Measurements from ENCODE around the gene JUND. TPM values are rescaled to one million over a fixed set of nuclear protein-coding genes. Genes with fewer than 3 reads are reported as not detected.

The JUND gene
- total RNA-seq, 2 donors from 2014 or later = 643 to 922 TPM

DNA sequence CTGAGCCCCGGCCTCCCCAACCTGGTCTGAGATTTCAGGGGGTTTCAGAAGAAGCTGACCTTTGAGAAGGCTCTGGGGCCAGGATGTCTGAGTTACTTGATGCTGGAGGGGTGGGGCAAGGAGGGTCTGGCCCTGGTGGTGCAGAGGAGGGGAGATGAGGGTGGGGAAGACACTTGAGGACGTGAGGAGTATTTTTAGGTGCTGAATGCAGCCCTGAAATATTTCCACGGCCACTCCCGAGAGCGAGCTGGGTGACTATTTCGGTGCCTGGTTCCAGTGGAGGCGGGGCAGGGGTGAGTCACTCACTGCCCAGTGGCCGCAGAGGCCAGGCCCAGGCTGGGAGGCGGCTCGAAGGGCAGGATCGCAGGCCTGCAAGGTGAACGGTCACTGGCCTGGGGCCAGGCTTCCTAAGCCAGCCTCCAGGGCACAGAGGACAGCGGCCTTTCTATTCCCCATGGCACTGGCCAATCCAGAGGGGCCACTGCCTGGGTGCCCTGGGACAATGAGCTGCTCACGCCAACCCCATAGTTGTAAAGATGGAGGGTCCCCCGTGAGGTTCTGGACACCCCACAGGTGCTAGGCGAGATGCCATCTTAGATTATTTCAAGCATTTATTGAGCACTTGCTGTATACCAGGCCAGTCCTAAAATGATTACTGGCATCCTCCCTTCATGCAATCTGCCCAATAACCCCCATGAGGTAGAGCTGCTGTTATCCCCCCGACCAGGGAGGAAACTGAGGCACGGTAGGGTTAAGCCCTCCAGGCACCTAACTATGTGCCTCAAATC lies 19.7 kb upstream of the JUND start:
- no peaks in the 10 kb centered on the region for H3K36me3 ChIP-seq
- H3K9me3 ChIP-seq = no peaks in the 10 kb centered on the region
- ATAC-seq (ENCODE audit: insufficient number of reproducible peaks, low FRiP score, low read depth) = peak; percentile 70
- H3K4me1 ChIP-seq (ENCODE audit: control insufficient read depth in 1 of 2, low read depth in 2 of 2) = peaks cover 31 to 55% of the 10 kb centered on the region in 2 donors
- TF ChIP-seq, protein P1, sequence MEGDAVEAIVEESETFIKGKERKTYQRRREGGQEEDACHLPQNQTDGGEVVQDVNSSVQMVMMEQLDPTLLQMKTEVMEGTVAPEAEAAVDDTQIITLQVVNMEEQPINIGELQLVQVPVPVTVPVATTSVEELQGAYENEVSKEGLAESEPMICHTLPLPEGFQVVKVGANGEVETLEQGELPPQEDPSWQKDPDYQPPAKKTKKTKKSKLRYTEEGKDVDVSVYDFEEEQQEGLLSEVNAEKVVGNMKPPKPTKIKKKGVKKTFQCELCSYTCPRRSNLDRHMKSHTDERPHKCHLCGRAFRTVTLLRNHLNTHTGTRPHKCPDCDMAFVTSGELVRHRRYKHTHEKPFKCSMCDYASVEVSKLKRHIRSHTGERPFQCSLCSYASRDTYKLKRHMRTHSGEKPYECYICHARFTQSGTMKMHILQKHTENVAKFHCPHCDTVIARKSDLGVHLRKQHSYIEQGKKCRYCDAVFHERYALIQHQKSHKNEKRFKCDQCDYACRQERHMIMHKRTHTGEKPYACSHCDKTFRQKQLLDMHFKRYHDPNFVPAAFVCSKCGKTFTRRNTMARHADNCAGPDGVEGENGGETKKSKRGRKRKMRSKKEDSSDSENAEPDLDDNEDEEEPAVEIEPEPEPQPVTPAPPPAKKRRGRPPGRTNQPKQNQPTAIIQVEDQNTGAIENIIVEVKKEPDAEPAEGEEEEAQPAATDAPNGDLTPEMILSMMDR (IDR thresholded peaks at IDR 0.05) = no peak
- H3K27me3 ChIP-seq (replicated peaks; ENCODE audit: insufficient read depth) = no peaks in the 10 kb centered on the region
- DNase-seq (ENCODE audit: low spot score) = peak; percentile 80
- H3K4me3 ChIP-seq = peak overlapping the region; percentile 0
- H3K27ac ChIP-seq = peak overlapping the region; percentile 92 to 99

DNA sequence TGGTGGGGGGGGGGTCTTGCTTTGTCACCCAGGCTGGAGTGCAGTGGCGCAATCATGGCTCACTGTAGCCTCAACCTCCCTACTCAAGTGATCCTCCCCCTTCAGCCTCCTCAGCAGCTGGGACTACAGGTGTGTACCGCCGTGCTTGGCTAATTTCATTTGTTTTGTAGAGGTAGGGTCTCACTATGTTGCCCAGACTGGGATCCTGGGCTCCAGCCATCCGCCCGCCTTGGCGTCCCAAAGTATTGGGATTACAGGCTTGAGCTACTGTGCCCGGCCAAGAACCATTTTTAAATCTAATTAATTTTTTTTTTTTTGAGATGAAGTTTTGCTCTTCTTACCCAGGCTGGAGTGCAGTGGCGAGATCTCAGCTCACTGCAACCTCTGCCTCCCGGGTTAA lies 18.2 kb upstream of the JUND start:
- Histone ChIP-seq H3K36me3 (no peaks in the 10 kb centered on the region), H3K9me3 (no peaks in the 10 kb centered on the region), H3K4me3 (no peak overlapping the region), H3K27me3 (replicated peaks; ENCODE audit: insufficient read depth) (no peaks in the 10 kb centered on the region), H3K4me1 (ENCODE audit: control insufficient read depth in 1 of 2, low read depth in 2 of 2) (peaks cover 19 to 43% of the 10 kb centered on the region in 2 donors), H3K27ac (peak overlapping the region in 1 of 2 donors; percentile 33)
- ATAC-seq (ENCODE audit: insufficient number of reproducible peaks, low FRiP score, low read depth) = no peak
- no peak for DNase-seq (ENCODE audit: low spot score)
- TF ChIP-seq, protein P1 (IDR thresholded peaks at IDR 0.05) = no peak

DNA sequence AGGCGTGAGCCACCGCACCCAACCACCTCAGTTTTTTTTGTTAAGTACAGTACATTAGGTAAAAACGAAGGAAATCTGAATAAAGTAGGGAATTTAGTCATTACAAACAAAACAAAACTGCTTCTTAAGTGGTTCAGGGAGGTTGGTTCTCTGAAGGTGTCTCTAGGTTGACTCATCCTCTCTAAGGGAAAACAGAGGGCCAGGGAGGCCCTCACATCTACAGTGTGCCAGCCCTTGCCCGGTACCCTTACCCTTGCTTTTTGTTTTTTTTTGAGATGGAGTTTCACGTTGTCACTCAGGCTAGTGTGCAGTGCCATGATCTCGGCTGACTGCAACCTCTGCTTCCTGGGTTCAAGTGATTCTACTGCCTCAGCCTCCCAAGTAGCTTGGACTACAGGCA lies 17.2 kb upstream of the JUND start:
- H3K27me3 ChIP-seq (replicated peaks; ENCODE audit: insufficient read depth) = no peaks in the 10 kb centered on the region
- DNase-seq (ENCODE audit: low spot score) (no peak), ATAC-seq (ENCODE audit: insufficient number of reproducible peaks, low FRiP score, low read depth) (no peak)
- no peak overlapping the region for H3K4me3 ChIP-seq
- H3K36me3 ChIP-seq = no peaks in the 10 kb centered on the region
- peak overlapping the region; percentile 22 to 33 for H3K27ac ChIP-seq
- peaks cover 13 to 42% of the 10 kb centered on the region in 2 donors for H3K4me1 ChIP-seq (ENCODE audit: control insufficient read depth in 1 of 2, low read depth in 2 of 2)
- H3K9me3 ChIP-seq = no peaks in the 10 kb centered on the region
- TF ChIP-seq, protein P1 (IDR thresholded peaks at IDR 0.05) = no peak

DNA sequence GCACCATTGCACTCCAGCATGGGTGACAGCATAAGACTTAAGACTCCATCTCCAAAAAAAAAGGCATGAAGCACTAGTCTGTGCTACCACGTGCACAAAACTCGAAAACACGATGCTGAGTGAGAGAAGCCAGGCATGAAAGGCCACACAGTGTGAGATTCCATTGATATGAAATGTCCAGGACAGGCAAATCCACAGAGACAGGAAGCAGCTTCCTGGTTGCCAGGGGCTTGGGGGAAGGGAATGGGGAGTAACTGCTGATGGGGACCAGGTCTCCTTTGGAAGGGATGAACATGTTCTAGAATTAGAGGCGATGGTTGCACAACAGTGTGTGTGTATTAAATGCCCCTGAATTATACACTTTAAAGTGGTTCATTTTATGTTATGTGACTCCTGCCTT lies 15.9 kb upstream of the JUND start:
- peak overlapping the region in 1 of 2 donors; percentile 25 for H3K27ac ChIP-seq

DNA sequence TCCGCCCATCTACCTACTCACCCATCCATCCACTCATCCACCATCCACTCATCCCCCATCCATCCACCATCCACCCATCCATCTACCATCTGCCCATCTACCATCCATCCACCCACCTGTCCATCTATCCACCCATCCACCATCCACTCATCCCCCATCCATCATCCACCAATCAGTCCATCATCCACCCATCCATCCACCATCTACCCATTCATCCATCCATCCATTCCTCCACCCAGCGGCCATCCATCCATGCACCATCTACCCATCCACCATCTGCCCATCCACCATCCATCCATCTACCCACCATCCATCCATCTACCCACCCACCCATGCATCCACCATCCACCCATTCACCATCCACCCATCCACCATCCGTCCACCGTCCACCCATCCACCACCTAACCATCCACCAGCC lies 13.6 kb upstream of the JUND start:
- ATAC-seq (ENCODE audit: insufficient number of reproducible peaks, low FRiP score, low read depth) (no peak), DNase-seq (ENCODE audit: low spot score) (no peak)
- H3K4me3 ChIP-seq = no peak overlapping the region
- H3K36me3 ChIP-seq = no peaks in the 10 kb centered on the region
- no peak overlapping the region for H3K27ac ChIP-seq
- TF ChIP-seq, protein P1 (IDR thresholded peaks at IDR 0.05) = no peak
- no peaks in the 10 kb centered on the region for H3K9me3 ChIP-seq
- no peaks in the 10 kb centered on the region for H3K27me3 ChIP-seq (replicated peaks; ENCODE audit: insufficient read depth)
- H3K4me1 ChIP-seq (ENCODE audit: control insufficient read depth in 1 of 2, low read depth in 2 of 2) = peaks cover 19 to 33% of the 10 kb centered on the region in 2 donors

More for the DNA sequence above, 15.9 kb upstream of the JUND start:
- Histone ChIP-seq H3K4me1 (ENCODE audit: control insufficient read depth in 1 of 2, low read depth in 2 of 2) (peaks cover 11 to 40% of the 10 kb centered on the region in 2 donors), H3K27me3 (replicated peaks; ENCODE audit: insufficient read depth) (no peaks in the 10 kb centered on the region), H3K9me3 (no peaks in the 10 kb centered on the region), H3K36me3 (no peaks in the 10 kb centered on the region), H3K4me3 (no peak overlapping the region)
- ATAC-seq (ENCODE audit: insufficient number of reproducible peaks, low FRiP score, low read depth) = no peak
- DNase-seq (ENCODE audit: low spot score) = no peak
- TF ChIP-seq, protein P1 (IDR thresholded peaks at IDR 0.05) = no peak

Data from thoracic aorta (tissue), 2 donors.